Measurements from ENCODE around the gene PLAGL2.
"Not testable (repeated sequence)": the region's sequence is repeated elsewhere in the genome, so short reads cannot be mapped to it uniquely, and the experiment has no call there.

Gene PLAGL2

DNA sequence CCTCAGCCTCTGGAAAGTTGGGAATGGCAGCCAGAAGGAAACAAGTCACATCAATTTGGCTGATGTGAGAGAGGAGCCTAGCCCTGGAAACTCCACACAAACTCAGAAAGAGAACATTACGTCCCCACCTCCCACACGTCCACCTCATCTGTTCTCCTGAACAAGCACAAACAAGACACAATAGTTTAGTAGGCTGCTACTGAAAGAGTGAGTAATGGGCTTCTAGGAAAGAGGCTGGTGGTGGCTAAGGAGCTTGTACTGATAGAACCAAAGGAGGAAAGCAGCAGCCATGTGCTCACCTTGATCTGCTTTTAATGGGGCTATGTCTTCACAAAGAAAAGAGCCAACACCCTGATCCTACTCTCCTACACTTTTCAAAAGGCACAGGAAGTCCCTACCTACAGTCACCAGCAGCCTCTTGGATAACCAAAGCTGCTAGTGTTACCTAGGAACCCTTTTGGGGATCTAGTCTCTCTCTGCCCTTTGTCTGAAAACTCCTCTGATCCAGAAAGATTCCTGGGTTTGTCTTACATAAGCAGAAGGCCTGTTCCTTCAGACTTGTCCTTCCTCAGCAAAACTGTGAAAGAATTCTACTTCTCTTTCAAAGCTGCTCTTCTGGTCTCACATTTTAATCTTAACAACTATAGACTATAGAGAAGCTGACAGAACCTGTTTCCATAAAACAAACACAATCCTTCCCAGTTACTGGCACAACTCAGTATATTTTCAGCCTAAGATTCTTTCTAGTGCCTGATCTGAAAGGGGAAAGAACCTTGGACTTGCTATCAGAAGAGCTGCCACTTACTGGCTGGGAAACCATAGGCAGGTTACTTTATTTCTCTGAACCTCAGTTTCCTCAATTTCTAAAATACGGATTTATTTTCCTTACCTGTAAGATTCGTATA, 3.1 kb downstream of the PLAGL2 start:
- DNase-seq (ENCODE audit: low spot score), result no peak

- no peak for DNase-seq (ENCODE audit: low spot score)
These were observed 4.0 kb downstream of the PLAGL2 start for GRCh38 chr20:32203356-32204204.

GRCh38 chr20:32201977-32202363, 5.6 kb downstream of the PLAGL2 start:
- no peak for DNase-seq (ENCODE audit: low spot score)

- peak; percentile 68 for DNase-seq (ENCODE audit: low spot score)
These were observed 6.1 kb downstream of the PLAGL2 start for GRCh38 chr20:32201296-32201976.

GRCh38 chr20:32199006-32199405, 8.5 kb downstream of the PLAGL2 start:
- DNase-seq (ENCODE audit: low spot score), result no peak

DNA sequence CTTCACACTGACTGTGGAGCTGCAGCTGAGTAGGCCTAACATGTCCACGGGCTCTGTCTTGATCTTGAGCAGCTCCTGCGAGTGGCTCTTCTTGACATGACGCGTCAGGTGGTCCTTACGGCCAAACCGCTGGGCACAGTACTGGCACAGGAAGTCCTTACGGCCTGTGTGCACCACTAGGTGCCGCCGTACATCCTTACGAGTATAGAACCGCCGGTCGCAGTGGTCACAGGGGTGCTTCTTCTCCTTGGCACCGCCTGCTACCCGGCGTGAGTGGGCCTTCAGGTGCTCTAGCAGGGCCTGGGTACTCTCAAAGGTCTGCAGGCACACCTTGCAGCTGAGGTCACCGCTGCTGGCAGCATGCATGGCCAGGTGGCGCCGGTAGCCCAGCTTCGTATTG, 10.4 kb downstream of the PLAGL2 start:
- DNase-seq (ENCODE audit: low spot score), result not testable (repeated sequence)

GRCh38 chr20:32196613-32197012, 10.9 kb downstream of the PLAGL2 start:
- not testable (repeated sequence) for DNase-seq (ENCODE audit: low spot score)

DNA sequence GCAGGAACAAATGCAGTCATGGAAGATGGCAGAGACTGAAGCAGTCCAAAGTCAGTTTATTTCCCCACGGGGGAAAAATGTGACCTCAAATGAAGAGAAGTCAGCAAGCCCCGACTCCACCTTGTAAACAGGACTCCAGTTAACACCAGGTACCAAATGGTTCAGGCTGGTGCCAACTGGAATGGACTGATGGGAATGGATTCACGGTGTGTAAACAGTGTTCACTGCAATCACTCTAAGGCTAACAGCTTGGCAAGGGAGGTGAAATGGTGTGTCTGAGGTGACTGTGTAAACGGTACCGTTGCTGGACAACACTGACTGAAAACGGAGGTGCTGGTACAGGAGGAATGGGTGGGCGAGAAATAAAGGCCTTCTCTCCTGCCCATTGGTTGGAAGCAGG, 12.0 kb downstream of the PLAGL2 start:
- DNase-seq (ENCODE audit: low spot score), result no peak

- no peak for DNase-seq (ENCODE audit: low spot score)
These were observed 13.5 kb downstream of the PLAGL2 start for GRCh38 chr20:32193996-32194395.

- DNase-seq (ENCODE audit: low spot score), result not testable (repeated sequence)
These were observed 14.2 kb downstream of the PLAGL2 start for GRCh38 chr20:32193336-32193735.

DNA sequence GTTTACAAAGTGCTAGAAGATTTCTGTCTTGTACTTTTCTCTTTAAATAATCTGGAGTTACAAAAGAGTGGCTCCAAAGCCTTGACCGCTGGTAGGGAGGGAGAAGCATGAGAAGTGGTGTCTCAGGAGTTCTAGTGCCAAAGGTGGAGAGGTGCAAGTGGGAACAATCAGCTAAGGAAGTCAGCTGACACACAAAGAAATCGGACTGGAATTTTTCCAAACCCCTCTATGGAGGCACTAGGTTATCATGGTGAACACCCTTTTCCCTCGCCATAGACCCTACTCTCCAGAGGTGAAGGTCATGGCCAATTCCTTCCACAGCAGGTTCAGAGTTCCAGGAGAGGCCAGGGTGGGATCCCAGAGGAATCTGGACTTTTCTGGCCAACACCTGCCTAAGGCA, 14.8 kb downstream of the PLAGL2 start:
- DNase-seq (ENCODE audit: low spot score), result no peak

GRCh38 chr20:32191873-32192272, 15.7 kb downstream of the PLAGL2 start:
- no peak for DNase-seq (ENCODE audit: low spot score)

GRCh38 chr20:32191422-32191821, 16.1 kb downstream of the PLAGL2 start:
- DNase-seq (ENCODE audit: low spot score), result no peak

DNA sequence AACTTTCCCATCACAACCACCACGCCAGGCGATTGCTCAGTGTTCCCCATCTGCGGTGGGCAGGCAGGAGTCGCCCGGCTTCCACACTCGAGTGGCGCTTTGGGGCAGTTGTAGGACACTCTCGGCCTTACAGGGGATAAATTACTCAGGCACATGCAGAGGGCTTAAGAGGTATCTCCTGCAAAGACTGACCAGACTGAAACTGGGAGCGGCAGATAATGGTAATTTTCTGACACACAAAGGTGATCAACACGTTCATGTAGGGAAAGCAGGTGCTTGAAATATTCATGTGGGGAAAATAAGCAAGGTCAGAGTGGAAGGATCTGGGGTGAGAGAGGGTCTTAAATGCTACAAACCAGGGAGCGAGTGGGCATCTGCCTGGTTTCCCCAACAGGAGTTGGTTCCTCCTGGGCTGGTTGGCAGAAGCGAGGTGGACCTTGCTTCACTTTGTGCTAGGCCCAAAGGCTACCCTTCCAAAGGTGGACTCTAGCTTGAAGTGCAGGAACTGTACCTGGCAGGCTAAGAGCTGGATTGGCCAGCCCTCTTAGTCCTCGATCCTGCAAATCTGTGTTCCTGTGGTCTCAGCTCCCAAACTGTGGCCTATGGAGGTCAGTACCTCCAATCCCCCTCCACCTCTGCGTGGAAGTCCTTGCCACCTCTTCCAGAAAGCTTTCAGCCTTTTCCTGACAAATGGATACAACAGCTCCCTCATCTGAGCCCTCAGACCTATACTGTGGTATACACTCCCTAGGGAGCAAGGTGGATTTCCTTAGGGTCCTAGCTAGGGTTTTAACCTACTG, 16.7 kb downstream of the PLAGL2 start:
- DNase-seq (ENCODE audit: low spot score), result no peak

DNA sequence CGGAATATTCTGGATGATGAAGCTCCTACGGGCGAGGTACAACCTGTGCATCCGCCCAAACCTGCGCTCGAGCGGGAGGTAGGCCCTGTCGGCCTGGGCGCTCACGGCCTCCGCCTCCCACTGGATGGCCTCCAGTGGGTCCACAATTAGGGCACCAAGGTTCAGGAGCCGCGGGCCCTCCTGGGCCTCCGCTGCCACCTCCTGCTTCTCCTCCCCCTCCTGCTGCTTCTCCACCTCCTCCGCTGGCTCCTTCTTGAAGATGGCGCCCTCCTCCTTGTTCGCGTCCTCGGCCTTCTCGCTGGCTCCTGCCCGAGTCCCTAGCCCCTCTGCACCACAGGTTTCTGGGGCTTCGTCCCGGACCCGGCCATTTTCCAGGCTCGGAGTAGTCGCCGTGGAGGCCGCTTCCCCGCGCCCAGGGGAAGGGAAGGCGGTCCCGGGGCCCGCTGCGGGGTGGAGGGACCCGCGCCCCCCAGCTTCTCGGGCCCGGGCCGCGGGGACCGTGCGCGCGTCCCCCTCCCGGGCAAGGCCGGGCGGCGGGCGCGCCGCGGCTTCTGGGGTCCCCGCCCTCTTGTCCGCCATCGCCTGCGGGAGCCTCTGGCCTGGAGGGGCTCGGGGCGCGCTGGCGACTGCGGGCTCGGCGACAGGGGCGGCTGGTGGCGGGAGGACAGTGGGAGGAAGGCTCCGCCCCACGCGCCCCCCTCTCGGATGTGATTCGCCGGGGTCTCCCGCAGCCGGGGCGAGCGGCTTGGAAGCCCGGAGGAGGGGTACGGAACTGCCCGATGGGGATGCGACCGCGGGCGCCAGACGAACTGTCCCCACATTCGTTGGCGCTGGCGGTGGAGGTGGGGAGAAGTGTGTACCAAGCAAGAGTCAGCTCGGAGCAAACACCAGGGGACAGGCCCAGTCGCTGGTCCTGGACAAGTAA, 17.6 kb downstream of the PLAGL2 start:
- peak; percentile 67 for DNase-seq (ENCODE audit: low spot score)

DNA sequence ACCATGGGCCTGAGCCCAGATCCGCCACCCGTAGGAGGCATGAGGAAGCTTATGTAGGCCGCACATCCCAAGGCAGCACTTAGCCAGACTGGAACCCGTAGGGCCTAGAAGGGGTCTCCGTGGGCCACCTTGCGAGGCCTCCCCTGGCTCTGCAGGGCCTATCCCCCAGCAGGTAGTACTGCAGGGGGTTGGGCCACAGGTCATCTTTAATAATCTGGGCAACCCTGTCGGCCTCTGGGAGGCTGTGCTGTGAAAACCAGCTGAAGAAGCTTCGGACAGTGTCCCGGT, 18.5 kb downstream of the PLAGL2 start:
- no peak for DNase-seq (ENCODE audit: low spot score)

GRCh38 chr20:32188376-32189122, 19.0 kb downstream of the PLAGL2 start:
- no peak for DNase-seq (ENCODE audit: low spot score)

GRCh38 chr20:32186506-32186905, 21.0 kb downstream of the PLAGL2 start:
- no peak for DNase-seq (ENCODE audit: low spot score)

DNA sequence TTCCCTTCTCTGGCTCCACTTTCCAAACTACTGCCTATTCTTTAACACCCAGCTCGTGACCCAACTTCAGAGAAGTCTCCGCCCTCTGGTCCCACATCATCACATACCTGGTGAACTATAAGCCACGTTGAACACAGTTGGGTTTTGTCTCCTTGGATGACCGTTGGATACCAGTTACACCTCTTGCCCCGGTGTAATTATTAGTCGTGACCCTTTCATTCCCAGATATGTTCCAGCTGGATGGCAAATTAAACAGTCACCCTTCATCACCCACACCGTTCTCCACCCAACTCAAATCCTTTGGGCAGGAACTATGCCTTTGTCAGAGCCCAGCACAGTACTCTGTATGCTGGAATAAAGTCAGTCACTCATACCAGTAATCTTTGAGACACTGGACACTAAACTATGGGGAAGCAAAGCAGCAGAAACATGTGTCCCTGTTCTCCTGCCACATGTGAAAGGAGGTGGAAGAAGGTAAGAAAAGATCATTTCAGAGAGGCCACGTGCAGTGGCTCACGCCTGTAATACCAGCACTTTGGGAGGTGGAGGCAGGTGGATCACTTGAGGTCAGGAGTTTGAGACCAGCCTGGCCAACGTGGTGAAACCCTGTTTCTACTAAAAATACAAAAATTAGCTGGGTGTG, 22.5 kb downstream of the PLAGL2 start:
- DNase-seq (ENCODE audit: low spot score), result no peak
